KOPT-K1 (cell line): Measurements from ENCODE around the gene VEGFD.

Experiments used
- H3K27ac ChIP-seq: fragments of 200-600 bp; sonication (generic); 2 replicates; pipeline ENCODE4 v1.5.1; 2016; ENCODE audit warnings: antibody characterized with exemption, mild to moderate bottlenecking, low read depth, low read length; ENCODE audit not compliant: poor library complexity, severe bottlenecking
- H3K36me3 ChIP-seq: fragments of 200-600 bp; sonication (generic); 2 replicates; pipeline ENCODE4 v1.5.1; 2017; ENCODE audit warnings: antibody characterized with exemption, mild to moderate bottlenecking, low read length, moderate library complexity; ENCODE audit not compliant: insufficient read depth
- H3K9me3 ChIP-seq: fragments of 200-600 bp; sonication (generic); 2 replicates; pipeline ENCODE4 v1.5.1; 2017; ENCODE audit warnings: antibody characterized with exemption, low read length, mild to moderate bottlenecking; ENCODE audit not compliant: insufficient read depth, poor library complexity, severe bottlenecking

Gene VEGFD

DNA sequence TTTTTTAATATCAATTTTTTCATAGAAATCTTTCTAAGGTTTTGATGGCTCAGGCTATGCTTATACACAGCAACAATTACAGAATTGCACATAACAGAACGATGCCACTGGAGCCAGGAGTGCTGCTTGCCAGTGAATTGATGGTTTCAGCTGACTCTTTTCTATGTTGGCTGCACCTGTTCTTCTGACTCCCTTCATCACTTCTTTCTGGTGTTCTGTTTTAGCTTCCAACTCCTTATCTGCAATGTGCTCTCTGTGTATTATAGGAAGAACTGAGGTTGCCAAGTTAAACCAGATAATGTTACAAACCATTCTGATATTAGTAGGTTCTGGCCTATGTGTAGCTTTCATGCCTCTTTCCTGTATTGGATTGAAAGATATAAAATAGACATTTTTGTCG, 11.6 kb upstream of the VEGFD start:
- Histone ChIP-seq H3K36me3 (no peaks in the 10 kb centered on the region), H3K9me3 (no peaks in the 10 kb centered on the region), H3K27ac (no peak overlapping the region)

GRCh38 chrX:15391850-15392249, 7.6 kb upstream of the VEGFD start:
- Histone ChIP-seq H3K36me3 (no peaks in the 10 kb centered on the region), H3K27ac (no peak overlapping the region), H3K9me3 (no peaks in the 10 kb centered on the region)

DNA sequence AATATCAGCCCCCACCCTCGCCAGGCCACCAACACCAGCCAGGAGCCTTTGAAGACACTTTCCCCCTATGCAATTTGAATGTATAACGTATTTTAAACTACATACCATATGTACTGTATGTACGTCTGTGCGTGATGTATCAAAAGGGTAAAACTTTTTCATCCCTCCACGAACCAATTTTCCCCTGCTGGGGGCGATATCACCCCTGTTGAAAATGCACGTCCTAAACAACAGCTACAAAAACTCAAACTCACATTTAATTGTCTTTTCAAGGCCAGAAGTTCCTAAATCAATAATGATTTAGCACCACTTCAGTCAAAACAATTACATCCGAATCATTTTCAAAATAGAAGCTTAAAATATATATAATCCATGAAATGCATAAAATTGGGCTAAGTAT, 1.4 kb downstream of the VEGFD start:
- H3K9me3 ChIP-seq, result no peaks in the 10 kb centered on the region
- H3K36me3 ChIP-seq, result peaks cover 14% of the 10 kb centered on the region; the same call in 1 of the 2 replicates
- H3K27ac ChIP-seq, result no peak overlapping the region

- Histone ChIP-seq H3K27ac (peak overlapping the region; percentile 52), H3K9me3 (no peaks in the 10 kb centered on the region), H3K36me3 (peaks cover 19% of the 10 kb centered on the region; the same call in 1 of the 2 replicates)
Observed at GRCh38 chrX:15376956-15377355, 7.3 kb downstream of the VEGFD start.

GRCh38 chrX:15373976-15374375, 10.2 kb downstream of the VEGFD start:
- H3K27ac ChIP-seq, result no peak overlapping the region
- peaks cover 15% of the 10 kb centered on the region; the same call in 1 of the 2 replicates for H3K36me3 ChIP-seq
- no peaks in the 10 kb centered on the region for H3K9me3 ChIP-seq

- no peaks in the 10 kb centered on the region for H3K9me3 ChIP-seq
- no peak overlapping the region for H3K27ac ChIP-seq
- no peaks in the 10 kb centered on the region for H3K36me3 ChIP-seq
Observed at GRCh38 chrX:15366506-15367352, 17.5 kb downstream of the VEGFD start.

DNA sequence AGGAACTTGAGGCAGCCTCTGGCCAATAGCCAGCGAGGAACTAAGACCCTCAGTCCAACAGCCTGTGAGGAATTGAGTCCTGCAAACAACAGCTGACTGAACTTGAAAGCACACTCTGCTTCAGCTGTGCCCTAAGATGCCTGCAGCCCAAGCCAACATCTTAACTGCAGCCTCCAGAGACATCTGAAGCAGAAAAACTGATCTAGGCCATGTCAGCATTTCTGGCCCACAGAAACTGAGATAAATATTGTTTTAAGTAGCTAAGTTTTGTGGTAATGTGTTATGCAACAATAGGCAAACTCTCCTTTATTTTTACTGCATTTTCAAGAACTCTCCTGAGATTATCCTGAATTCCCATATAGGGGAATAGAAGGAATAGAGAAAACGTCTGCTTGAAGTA, 24.5 kb downstream of the VEGFD start:
- Histone ChIP-seq H3K9me3 (no peaks in the 10 kb centered on the region), H3K36me3 (no peaks in the 10 kb centered on the region), H3K27ac (no peak overlapping the region)

- Histone ChIP-seq H3K36me3 (no peaks in the 10 kb centered on the region), H3K9me3 (no peaks in the 10 kb centered on the region), H3K27ac (no peak overlapping the region)
Observed at GRCh38 chrX:15358533-15358932, 25.7 kb downstream of the VEGFD start.

GRCh38 chrX:15356444-15356843, 27.8 kb downstream of the VEGFD start:
- H3K27ac ChIP-seq, result no peak overlapping the region
- no peaks in the 10 kb centered on the region for H3K36me3 ChIP-seq
- H3K9me3 ChIP-seq, result no peaks in the 10 kb centered on the region

- H3K9me3 ChIP-seq, result no peaks in the 10 kb centered on the region
- H3K36me3 ChIP-seq, result no peaks in the 10 kb centered on the region
- H3K27ac ChIP-seq, result no peak overlapping the region
Observed at GRCh38 chrX:15350329-15350996, 33.8 kb downstream of the VEGFD start.

GRCh38 chrX:15349046-15349445, 35.2 kb downstream of the VEGFD start:
- H3K9me3 ChIP-seq, result no peaks in the 10 kb centered on the region
- H3K27ac ChIP-seq, result no peak overlapping the region

DNA sequence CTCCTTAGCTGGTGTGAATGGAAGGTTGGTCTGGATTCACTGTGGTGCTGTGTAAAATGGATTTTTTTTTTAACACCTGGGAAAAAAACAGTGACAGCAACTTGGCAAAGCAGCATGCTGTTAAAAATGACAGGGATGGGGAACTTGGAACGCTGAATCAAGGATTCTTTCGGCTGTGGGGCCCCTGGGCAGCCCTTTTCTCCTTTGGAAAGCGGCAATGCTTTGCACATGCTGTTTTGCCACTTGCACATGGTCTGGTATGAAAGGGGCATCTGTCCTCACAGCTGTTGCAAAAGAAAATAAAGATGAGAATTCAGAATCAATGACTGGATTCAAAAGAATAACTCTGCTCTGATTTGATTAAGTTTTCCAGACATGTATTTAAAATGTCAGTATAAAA, 38.2 kb downstream of the VEGFD start:
- Histone ChIP-seq H3K9me3 (no peaks in the 10 kb centered on the region), H3K27ac (no peak overlapping the region), H3K36me3 (no peaks in the 10 kb centered on the region)

More at GRCh38 chrX:15349046-15349445, 35.2 kb downstream of the VEGFD start:
- no peaks in the 10 kb centered on the region for H3K36me3 ChIP-seq

GRCh38 chrX:15344106-15344505, 40.1 kb downstream of the VEGFD start:
- Histone ChIP-seq H3K27ac (no peak overlapping the region), H3K36me3 (no peaks in the 10 kb centered on the region)

DNA sequence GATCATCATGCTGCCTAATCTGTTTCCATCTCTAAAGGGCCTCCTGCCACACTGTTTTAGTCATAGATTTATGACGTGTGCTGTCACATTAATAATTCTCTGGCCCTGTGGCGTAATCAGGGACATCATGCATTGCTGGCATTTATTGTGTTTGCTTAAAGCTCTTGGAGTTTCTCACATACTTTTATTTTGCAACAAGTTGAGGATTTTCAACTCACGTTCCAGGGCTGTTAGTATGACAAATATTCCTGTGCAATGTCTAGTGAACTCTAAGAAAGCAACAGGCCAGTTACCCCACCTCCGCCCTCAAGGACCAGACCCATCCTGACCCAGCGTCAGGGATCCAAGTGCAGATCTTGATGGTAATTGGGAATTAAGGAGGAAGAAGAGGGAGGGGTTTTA, 41.1 kb downstream of the VEGFD start:
- Histone ChIP-seq H3K9me3 (no peaks in the 10 kb centered on the region), H3K36me3 (no peaks in the 10 kb centered on the region), H3K27ac (no peak overlapping the region)

More at GRCh38 chrX:15344106-15344505, 40.1 kb downstream of the VEGFD start:
- no peaks in the 10 kb centered on the region for H3K9me3 ChIP-seq

- Histone ChIP-seq H3K36me3 (no peaks in the 10 kb centered on the region), H3K27ac (no peak overlapping the region), H3K9me3 (no peaks in the 10 kb centered on the region)
Observed at GRCh38 chrX:15340867-15341266, 43.3 kb downstream of the VEGFD start.
